ENCODE data around the gene PTGER3.

Gene PTGER3

GRCh38 chr1:70977575-70977974 is 70.0 kb downstream of the PTGER3 start:
- TF ChIP-seq CTCF (conservative IDR thresholded peaks at IDR 0.05; ENCODE audit: low read length): no peak
- DNase-seq (ENCODE audit: low read depth): no peak
- H3K4me3 ChIP-seq (ENCODE audit: low read length): no peak overlapping the region

GRCh38 chr1:70977041-70977440 is 70.6 kb downstream of the PTGER3 start:
- DNase-seq (ENCODE audit: low read depth): no peak
- TF ChIP-seq CTCF (conservative IDR thresholded peaks at IDR 0.05; ENCODE audit: low read length): no peak
- H3K4me3 ChIP-seq (ENCODE audit: low read length): no peak overlapping the region

- TF ChIP-seq CTCF (conservative IDR thresholded peaks at IDR 0.05; ENCODE audit: low read length): no peak
- H3K4me3 ChIP-seq (ENCODE audit: low read length): no peak overlapping the region
- no peak for DNase-seq (ENCODE audit: low read depth)
Measured at GRCh38 chr1:70973754-70974153, 73.9 kb downstream of the PTGER3 start.

- TF ChIP-seq CTCF (conservative IDR thresholded peaks at IDR 0.05; ENCODE audit: low read length): no peak
- no peak overlapping the region for H3K4me3 ChIP-seq (ENCODE audit: low read length)
- no peak for DNase-seq (ENCODE audit: low read depth)
Measured at GRCh38 chr1:70970407-70970806, 77.2 kb downstream of the PTGER3 start.

GRCh38 chr1:70966018-70966638 is 81.5 kb downstream of the PTGER3 start:
- H3K4me3 ChIP-seq (ENCODE audit: low read length): no peak overlapping the region
- DNase-seq (ENCODE audit: low read depth): peak; percentile 12
- peak; percentile 50 for TF ChIP-seq CTCF (conservative IDR thresholded peaks at IDR 0.05; ENCODE audit: low read length)

- no peak overlapping the region for H3K4me3 ChIP-seq (ENCODE audit: low read length)
- no peak for TF ChIP-seq CTCF (conservative IDR thresholded peaks at IDR 0.05; ENCODE audit: low read length)
- DNase-seq (ENCODE audit: low read depth): no peak
Measured at GRCh38 chr1:70963374-70963773, 84.2 kb downstream of the PTGER3 start.

GRCh38 chr1:70961374-70961975 is 86.1 kb downstream of the PTGER3 start:
- TF ChIP-seq CTCF (conservative IDR thresholded peaks at IDR 0.05; ENCODE audit: low read length): no peak
- H3K4me3 ChIP-seq (ENCODE audit: low read length): no peak overlapping the region
- no peak for DNase-seq (ENCODE audit: low read depth)

Measured in AG10803 (cell line).